MCF 10A (cell line): ENCODE results near the gene ATOX1. TPM values are rescaled to one million over a fixed set of nuclear protein-coding genes. Genes with fewer than 3 reads are reported as not detected.

ENCODE experiments used
- BruUV-seq: library from RNA; stranded (reverse); fragments of 400-500 nt; replicated peaks from 2 replicates; lab custom pipeline; 2021; lab: Mats Ljungman, UMichigan
- CTCF ChIA-PET: fragments of 300-600 bp; sonication (Branson Sonifier 250); formaldehyde crosslinking; extraction: SDS; loops from one replicate; lab custom pipeline; 2021; ENCODE audit warnings: antibody characterized with exemption, inconsistent platforms; lab: Yijun Ruan, JAX
- POLR2A ChIA-PET: fragments of 300-600, 350-650 bp; sonication (Branson Sonifier 250); formaldehyde crosslinking; extraction: SDS; loops from one replicate; lab custom pipeline; 2020; ENCODE audit warnings: antibody characterized with exemption, inconsistent platforms; lab: Yijun Ruan, JAX
- DNase-seq: peaks from one replicate; pipeline ENCODE4 v3.0.0-alpha.2; 2018; ENCODE audit not compliant: unreplicated experiment
- H3K27ac Mint-ChIP-seq: one replicate; pipeline ENCODE4 v1.8.0; 2022; ENCODE audit warnings: mild to moderate bottlenecking, low read depth, mixed read lengths; ENCODE audit not compliant: unreplicated experiment
- H3K27me3 Mint-ChIP-seq: one replicate; pipeline ENCODE4 v1.8.0; 2022; ENCODE audit warnings: mixed read lengths; ENCODE audit not compliant: insufficient read depth, unreplicated experiment
- H3K36me3 Mint-ChIP-seq: one replicate; pipeline ENCODE4 v1.8.0; 2022; ENCODE audit warnings: mild to moderate bottlenecking, moderate library complexity, mixed read lengths; ENCODE audit not compliant: insufficient read depth, unreplicated experiment
- H3K4me1 Mint-ChIP-seq: one replicate; pipeline ENCODE4 v1.8.0; 2022; ENCODE audit warnings: mixed read lengths; ENCODE audit not compliant: insufficient read depth, unreplicated experiment
- H3K4me3 Mint-ChIP-seq: one replicate; pipeline ENCODE4 v1.8.0; 2022; ENCODE audit warnings: mild to moderate bottlenecking, moderate library complexity, mixed read lengths; ENCODE audit not compliant: unreplicated experiment
- H3K9me3 Mint-ChIP-seq: one replicate; pipeline ENCODE4 v1.8.0; 2022; ENCODE audit warnings: mixed read lengths; ENCODE audit not compliant: unreplicated experiment
- CTCF ChIP-seq: fragments of 200-600 bp; IDR thresholded peaks from one replicate; pipeline ENCODE4 v1.8.0; 2022; ENCODE audit warnings: antibody characterized with exemption, mild to moderate bottlenecking; ENCODE audit not compliant: unreplicated experiment
- intact Hi-C: fragments of 100-400 bp; cut with micrococcal nuclease; formaldehyde crosslinking; loops from 2 replicates; pipeline ENCODE4 v1.14.1; 2022
- total RNA-seq: library from RNA; stranded (reverse); gene quantifications from 2 replicates; pipeline ENCODE4 v1.2.3, GENCODE V29; 2022

ATOX1 gene
- total RNA-seq, 1 experiment from 2014 or later = 155 TPM

GRCh38 chr5:151738125-151738848 lies 20.1 kb downstream of the ATOX1 start:
- DNase-seq = no peak
- Mint-ChIP-seq H3K36me3 (peaks cover 18% of the 10 kb centered on the region), H3K4me3 (no peak overlapping the region), H3K4me1 (peaks cover 36% of the 10 kb centered on the region), H3K27ac (no peak overlapping the region), H3K27me3 (no peaks in the 10 kb centered on the region), H3K9me3 (no peaks in the 10 kb centered on the region)
- intact Hi-C loops = no loop called here
- ChIA-PET POLR2A (interaction anchor here (0.7 to 8.0 kb wide), 4 partner anchors 35 to 545 kb away, joined by 4 to 80 read pairs (median 20); partner anchors contain the start of gene G3BP1), CTCF (interaction anchor here (0.6 to 17.0 kb wide), 9 partner anchors 15 to 770 kb away, joined by 3 to 652 read pairs (median 71); partner anchors contain the start of gene ATOX1)
- BruUV-seq = no TSS peak
- TF ChIP-seq CTCF = no peak

GRCh38 chr5:151737431-151737830 lies 21.0 kb downstream of the ATOX1 start:
- CTCF ChIA-PET = interaction anchor here (0.7 to 17.0 kb wide), 8 partner anchors 15 to 156 kb away, joined by 3 to 652 read pairs (median 8); partner anchors contain the start of gene ATOX1
- no peak overlapping the region for H3K27ac Mint-ChIP-seq
- H3K9me3 Mint-ChIP-seq = no peaks in the 10 kb centered on the region
- peaks cover 9% of the 10 kb centered on the region for H3K36me3 Mint-ChIP-seq
- no peaks in the 10 kb centered on the region for H3K27me3 Mint-ChIP-seq
- BruUV-seq = no TSS peak
- peaks cover 28% of the 10 kb centered on the region for H3K4me1 Mint-ChIP-seq
- no peak overlapping the region for H3K4me3 Mint-ChIP-seq
- no peak for DNase-seq
- intact Hi-C loops = no loop called here
- POLR2A ChIA-PET = interaction anchor here (0.6 to 1.1 kb wide), 3 partner anchors 36 to 1554 kb away, joined by 3 to 5 read pairs (median 3); no protein-coding TSS in a partner anchor
- no peak for TF ChIP-seq CTCF

- Mint-ChIP-seq H3K9me3 (no peaks in the 10 kb centered on the region), H3K27me3 (no peaks in the 10 kb centered on the region), H3K27ac (no peak overlapping the region), H3K4me1 (peaks cover 14% of the 10 kb centered on the region), H3K36me3 (no peaks in the 10 kb centered on the region), H3K4me3 (no peak overlapping the region)
- intact Hi-C loops = no loop called here
- no peak for DNase-seq
- ChIA-PET POLR2A (interaction anchor here (0.7 to 1.3 kb wide), 2 partner anchors 15 to 77 kb away, joined by 3 read pairs; no protein-coding TSS in a partner anchor), CTCF (interaction anchor here (0.7 to 17.0 kb wide), 8 partner anchors 9 to 288 kb away, joined by 3 to 652 read pairs (median 8); partner anchors contain the start of genes ATOX1 and SLC36A1)
- BruUV-seq = no TSS peak
- no peak for TF ChIP-seq CTCF
Measured at GRCh38 chr5:151735646-151736045, 22.8 kb downstream of the ATOX1 start.

- Mint-ChIP-seq H3K9me3 (no peaks in the 10 kb centered on the region), H3K4me3 (no peak overlapping the region), H3K4me1 (no peaks in the 10 kb centered on the region), H3K27ac (no peak overlapping the region), H3K27me3 (no peaks in the 10 kb centered on the region), H3K36me3 (no peaks in the 10 kb centered on the region)
- POLR2A ChIA-PET = no interaction called here
- DNase-seq = no peak
- intact Hi-C loops = no loop called here
- no peak for TF ChIP-seq CTCF
- CTCF ChIA-PET = interaction anchor here (0.6 to 17.0 kb wide), 3 partner anchors 10 to 418 kb away, joined by 3 to 652 read pairs (median 3); no protein-coding TSS in a partner anchor
- BruUV-seq = no TSS peak
Measured at GRCh38 chr5:151734064-151734408, 24.4 kb downstream of the ATOX1 start.
